Stimulated activated naive CD8-positive, alpha-beta T cell treated with anti-CD3 and anti-CD28 coated beads, Interleukin-15, Interleukin-2, amounts not matched to agents 100 ng/mL and 50 ng/mL, for 24 hours (primary cell): ENCODE data around the gene TAAR8.
"Not testable (repeated sequence)": the region's sequence is repeated elsewhere in the genome, so short reads cannot be mapped to it uniquely, and the experiment has no call there.

Source experiments
- H3K27ac Mint-ChIP-seq: one replicate; pipeline ENCODE4 v1.8.0; 2021; ENCODE audit warnings: mild to moderate bottlenecking, mixed read lengths
- H3K27me3 Mint-ChIP-seq: one replicate; pipeline ENCODE4 v1.8.0; 2021; ENCODE audit warnings: mixed read lengths
- H3K36me3 Mint-ChIP-seq: one replicate; pipeline ENCODE4 v1.8.0; 2021; ENCODE audit warnings: low read depth, mixed read lengths
- H3K4me1 Mint-ChIP-seq: one replicate; pipeline ENCODE4 v1.8.0; 2021; ENCODE audit warnings: low read depth, mixed read lengths
- H3K4me3 Mint-ChIP-seq: one replicate; pipeline ENCODE4 v1.8.0; 2021; ENCODE audit warnings: mild to moderate bottlenecking, mixed read lengths
- H3K9me3 Mint-ChIP-seq: one replicate; pipeline ENCODE4 v1.8.0; 2021; ENCODE audit warnings: mixed read lengths

Gene TAAR8

DNA sequence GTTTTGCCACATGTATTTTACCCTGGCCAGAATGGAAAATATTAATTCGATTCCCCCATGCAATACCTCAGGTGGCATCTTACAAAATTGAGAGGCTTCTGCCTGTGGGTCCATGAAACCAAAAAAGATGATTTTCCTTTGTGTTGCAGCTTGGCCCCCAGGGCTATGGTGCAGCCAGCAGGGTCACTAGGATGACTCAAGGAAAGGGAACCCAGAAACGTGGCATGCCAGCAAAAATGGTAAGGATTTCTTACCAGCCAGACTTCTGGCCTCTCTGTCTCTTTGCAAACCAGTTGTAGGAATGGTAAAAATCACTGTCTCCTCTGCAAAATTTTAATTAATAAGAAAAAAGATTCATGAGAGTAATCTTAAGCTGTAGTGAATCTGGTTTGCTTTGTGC, 26.0 kb upstream of the TAAR8 start:
- Mint-ChIP-seq H3K4me3 (no peak overlapping the region), H3K27ac (no peak overlapping the region), H3K36me3 (no peaks in the 10 kb centered on the region), H3K4me1 (no peaks in the 10 kb centered on the region), H3K27me3 (peaks cover 31% of the 10 kb centered on the region), H3K9me3 (no peaks in the 10 kb centered on the region)

DNA sequence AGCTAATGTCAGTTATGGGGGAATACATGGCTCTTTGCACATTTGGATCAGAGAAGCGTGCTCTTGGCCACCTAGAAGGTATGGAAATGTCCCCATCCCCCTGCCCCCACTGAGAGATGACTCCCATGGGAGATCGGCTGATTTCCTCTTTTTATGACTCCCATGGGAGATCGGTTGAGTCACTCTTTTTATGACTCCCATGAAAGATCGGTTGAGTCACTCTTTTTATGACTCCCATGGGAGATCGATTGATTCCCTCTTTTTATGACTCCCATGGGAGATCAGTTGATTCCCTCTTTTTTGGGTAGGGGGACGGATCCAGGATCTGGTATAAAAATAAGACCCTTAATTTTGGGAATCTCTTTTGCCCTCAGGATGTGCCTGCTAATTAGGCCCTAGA, 24.7 kb upstream of the TAAR8 start:
- Mint-ChIP-seq H3K36me3 (no peaks in the 10 kb centered on the region), H3K27ac (no peak overlapping the region), H3K4me1 (no peaks in the 10 kb centered on the region), H3K4me3 (no peak overlapping the region), H3K27me3 (peaks cover 29% of the 10 kb centered on the region), H3K9me3 (no peaks in the 10 kb centered on the region)

DNA sequence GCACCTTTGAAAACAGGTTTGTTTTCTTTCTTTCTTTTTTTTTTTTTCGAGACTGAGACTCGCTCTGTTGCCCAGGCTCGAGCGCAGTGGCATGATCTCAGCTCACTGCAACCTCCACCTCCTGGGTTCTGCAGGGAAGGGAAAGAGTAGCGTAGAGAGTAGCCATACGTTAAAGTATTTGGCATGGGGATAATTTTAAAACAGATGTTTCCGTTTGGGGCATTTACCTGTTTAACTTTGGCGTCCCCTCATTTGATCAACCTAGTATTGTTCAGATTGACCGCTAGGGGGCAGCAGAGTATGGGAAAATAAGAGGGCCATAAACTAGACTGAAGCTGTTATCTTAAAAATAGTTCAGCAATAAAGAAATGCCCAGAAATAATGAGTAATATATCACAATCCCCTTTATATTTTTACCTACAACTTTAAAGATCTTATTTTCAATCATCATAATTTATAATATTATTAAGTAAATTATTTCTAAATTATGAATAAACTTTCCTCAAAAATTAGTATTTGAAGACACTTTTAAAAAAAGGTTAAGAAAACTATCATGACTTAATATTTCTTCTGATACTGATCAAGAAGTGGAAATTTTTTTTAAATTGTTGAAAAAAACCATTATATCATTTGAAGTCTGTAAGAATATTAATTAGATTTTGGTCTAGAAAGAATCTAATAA, 22.0 kb upstream of the TAAR8 start:
- Mint-ChIP-seq H3K4me3 (peak overlapping the region; percentile 35), H3K36me3 (no peaks in the 10 kb centered on the region), H3K9me3 (no peaks in the 10 kb centered on the region), H3K4me1 (no peaks in the 10 kb centered on the region), H3K27ac (no peak overlapping the region), H3K27me3 (peaks cover 7% of the 10 kb centered on the region)

DNA sequence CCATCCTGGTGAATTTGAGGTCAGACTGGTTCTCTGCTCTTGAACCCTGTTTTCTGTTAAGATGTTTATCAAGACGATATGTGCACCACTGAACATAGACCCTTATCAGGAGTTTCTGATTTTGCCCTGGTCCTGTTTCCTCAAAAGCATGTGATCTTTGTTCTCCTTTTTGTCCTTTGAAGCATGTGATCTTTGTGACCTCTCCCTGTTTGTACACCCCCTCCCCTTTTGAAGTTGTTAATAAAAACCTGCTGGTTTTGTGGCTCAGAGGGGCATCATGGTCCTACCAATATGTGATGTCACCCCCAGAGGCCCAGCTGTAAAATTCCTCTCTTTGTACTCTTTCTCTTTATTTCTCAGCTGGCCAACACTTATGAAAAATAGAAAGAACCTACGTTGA, 17.9 kb upstream of the TAAR8 start:
- not testable (repeated sequence) for H3K27ac Mint-ChIP-seq, H3K4me1 Mint-ChIP-seq, H3K9me3 Mint-ChIP-seq, H3K36me3 Mint-ChIP-seq, H3K4me3 Mint-ChIP-seq
- peaks cover 16% of the 10 kb centered on the region for H3K27me3 Mint-ChIP-seq

DNA sequence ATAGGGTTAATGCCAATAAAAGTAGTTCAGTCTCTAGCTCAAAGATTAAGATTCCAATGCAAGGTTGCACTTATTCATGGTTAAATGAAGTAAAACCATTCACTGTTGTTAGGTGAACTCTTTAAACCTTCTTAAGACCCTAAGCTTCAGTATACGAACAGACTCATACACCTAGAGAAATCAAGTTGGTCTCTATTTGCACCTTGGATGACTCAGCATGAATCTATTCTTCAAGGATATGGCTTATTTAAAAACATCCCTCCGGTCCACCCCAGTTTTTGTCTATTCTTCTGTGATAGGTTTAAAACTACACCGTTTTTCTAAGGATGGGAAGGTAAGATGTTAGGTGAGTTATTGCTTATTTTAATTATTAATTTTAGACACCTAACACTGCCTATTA, 15.3 kb upstream of the TAAR8 start:
- H3K4me1 Mint-ChIP-seq = no peaks in the 10 kb centered on the region
- no peaks in the 10 kb centered on the region for H3K9me3 Mint-ChIP-seq
- peaks cover 28% of the 10 kb centered on the region for H3K27me3 Mint-ChIP-seq
- H3K4me3 Mint-ChIP-seq = no peak overlapping the region
- no peak overlapping the region for H3K27ac Mint-ChIP-seq
- H3K36me3 Mint-ChIP-seq = no peaks in the 10 kb centered on the region

DNA sequence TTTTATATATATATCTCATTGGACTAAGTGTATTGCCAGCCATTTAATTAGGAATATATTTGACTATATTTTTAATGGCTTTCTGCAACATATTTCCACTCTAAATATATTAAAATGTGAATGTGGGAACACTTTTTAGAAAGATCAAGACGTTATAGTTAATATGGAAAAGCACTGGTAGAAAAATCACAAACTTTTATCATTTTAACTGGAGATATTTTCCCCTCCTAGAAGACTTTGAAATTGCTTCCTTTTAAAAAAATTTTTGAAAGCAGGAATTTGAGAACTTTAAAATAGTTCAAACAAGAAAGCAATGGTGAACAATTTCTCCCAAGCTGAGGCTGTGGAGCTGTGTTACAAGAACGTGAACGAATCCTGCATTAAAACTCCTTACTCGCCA, 14.5 kb upstream of the TAAR8 start, which contains the start of gene TAAR9:
TAAR9 (plus strand) TSS at position 301 of the 400 bp plus-strand sequence; CDS start at position 314, 13 bp downstream.
- no peak within 1 kb of the TSS for H3K27ac Mint-ChIP-seq
- H3K9me3 Mint-ChIP-seq = no peaks in the 10 kb centered on the region
- H3K36me3 Mint-ChIP-seq = no peaks in the 10 kb centered on the region
- H3K4me1 Mint-ChIP-seq = no peaks in the 10 kb centered on the region
- no peak within 1 kb of the TSS for H3K4me3 Mint-ChIP-seq
- H3K27me3 Mint-ChIP-seq = peaks cover 28% of the 10 kb centered on the region

DNA sequence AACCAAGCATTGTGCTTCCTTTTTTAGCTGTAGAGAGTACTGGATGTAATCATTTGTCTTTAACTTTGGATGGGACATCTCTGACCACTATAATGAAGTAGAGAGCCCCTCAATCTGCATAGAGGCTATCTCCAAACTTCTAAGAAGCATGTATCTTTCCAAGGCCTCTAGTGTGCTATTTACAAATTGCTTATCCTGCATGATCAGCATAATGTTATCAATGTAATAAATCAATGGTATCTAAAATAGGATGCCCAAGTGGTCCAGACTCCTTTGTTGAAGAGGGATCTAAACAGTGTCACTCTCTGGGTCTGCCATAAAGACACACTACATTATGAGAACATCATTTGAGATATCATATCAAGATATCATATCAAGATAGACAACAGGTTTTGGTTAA, 7.6 kb upstream of the TAAR8 start:
- Mint-ChIP-seq H3K36me3 (no peaks in the 10 kb centered on the region), H3K27ac (no peak overlapping the region), H3K9me3 (no peaks in the 10 kb centered on the region), H3K4me1 (no peaks in the 10 kb centered on the region), H3K4me3 (no peak overlapping the region), H3K27me3 (peaks cover 37% of the 10 kb centered on the region)

DNA sequence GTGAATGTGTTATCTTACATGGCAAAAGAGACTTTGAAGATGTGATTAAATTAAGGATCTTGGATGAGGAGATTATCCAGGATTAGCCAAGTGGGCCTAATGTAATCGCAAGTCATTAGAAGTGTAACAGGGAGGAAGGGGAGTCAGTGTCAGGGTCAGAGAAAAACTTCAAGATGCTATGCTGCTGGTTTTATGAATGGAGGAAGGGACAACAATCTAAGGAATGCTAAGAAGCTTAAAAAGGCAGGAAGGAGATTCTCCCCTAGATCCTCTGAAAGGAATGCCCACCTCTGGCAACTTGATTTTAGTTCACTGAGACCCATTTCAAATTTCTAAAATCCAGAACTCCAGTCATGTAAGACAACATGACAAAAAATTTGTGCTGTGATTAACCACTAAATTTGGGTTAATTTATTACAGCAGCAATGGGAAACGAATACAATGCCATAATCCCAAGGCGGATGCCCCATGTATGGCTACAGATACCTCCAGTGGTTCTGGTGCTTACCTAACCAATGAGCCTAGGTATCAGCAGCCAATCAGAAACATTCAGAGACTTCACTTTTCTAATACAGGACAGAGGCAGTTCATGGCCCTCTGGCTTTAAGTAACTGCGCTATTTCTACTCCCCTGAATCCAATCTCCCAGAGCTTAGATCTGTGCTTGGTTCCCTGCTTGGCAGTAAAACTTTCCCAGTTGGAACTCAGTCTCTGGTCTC, 3.6 kb upstream of the TAAR8 start:
- Mint-ChIP-seq H3K9me3 (no peaks in the 10 kb centered on the region), H3K4me1 (no peaks in the 10 kb centered on the region), H3K4me3 (no peak overlapping the region), H3K36me3 (no peaks in the 10 kb centered on the region), H3K27ac (no peak overlapping the region), H3K27me3 (peaks cover 31% of the 10 kb centered on the region)

DNA sequence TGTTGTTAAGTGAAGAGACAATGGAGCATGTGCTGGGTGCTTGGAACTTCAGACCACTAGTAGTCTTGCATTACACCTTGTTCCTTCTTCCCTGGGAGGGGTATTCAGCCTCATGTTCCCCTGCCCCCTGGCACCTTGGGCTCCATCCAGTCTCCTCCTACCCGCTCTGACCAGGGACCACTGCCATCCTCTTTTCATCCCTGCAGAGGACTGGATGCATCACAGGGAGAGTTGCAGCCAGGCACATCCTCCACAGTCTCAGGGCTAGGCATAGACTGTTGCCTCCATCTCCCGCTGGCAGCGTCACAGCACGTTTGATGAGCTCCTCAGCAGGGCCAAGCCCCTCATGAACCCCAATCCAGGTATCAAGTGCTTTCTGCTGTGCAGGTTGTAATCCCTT, 1.3 kb upstream of the TAAR8 start:
- H3K27me3 Mint-ChIP-seq = peaks cover 26% of the 10 kb centered on the region
- H3K9me3 Mint-ChIP-seq = no peaks in the 10 kb centered on the region
- no peak overlapping the region for H3K27ac Mint-ChIP-seq
- no peaks in the 10 kb centered on the region for H3K36me3 Mint-ChIP-seq
- no peaks in the 10 kb centered on the region for H3K4me1 Mint-ChIP-seq
- H3K4me3 Mint-ChIP-seq = no peak overlapping the region

DNA sequence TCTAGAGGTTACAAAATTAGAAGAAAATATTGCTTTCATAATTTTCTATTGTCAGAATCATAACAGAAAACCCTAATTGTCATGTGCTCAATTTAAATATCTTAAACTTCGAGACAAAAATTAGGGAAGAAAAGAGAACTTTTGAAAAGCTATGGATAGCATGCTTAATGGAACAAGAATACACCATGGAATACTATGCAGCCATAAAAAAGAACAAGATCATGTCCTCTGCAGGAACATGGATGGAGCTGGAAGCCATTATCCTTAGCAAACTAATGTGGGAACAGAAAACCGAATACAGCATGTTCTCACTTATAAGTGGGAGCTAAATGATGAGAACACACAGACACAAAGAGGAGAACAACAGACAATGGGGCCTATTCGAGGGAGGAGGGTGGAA, 7.6 kb downstream of the TAAR8 start:
- not testable (repeated sequence) for H3K36me3 Mint-ChIP-seq, H3K27ac Mint-ChIP-seq, H3K9me3 Mint-ChIP-seq, H3K4me3 Mint-ChIP-seq, H3K4me1 Mint-ChIP-seq
- peaks cover 50% of the 10 kb centered on the region for H3K27me3 Mint-ChIP-seq

DNA sequence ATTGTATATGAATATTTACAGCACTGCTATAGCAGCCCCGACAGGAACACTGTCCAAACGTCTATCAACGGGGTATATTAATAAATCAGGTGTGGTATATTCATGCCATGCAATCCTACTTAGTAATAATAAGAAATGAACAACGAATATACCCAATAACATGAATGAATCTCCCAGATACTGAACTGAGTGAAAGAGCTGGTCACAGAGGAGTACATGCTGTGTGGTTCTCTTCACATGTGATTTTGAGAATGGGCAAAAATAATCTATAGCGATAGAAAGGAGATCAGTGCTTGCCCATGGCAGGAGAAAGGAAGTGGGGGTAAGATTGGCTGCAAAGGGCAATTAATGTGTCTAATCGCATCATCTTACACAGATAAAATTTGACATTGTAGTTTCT, 13.9 kb downstream of the TAAR8 start:
- Mint-ChIP-seq H3K27ac (no peak overlapping the region), H3K4me1 (no peaks in the 10 kb centered on the region), H3K36me3 (no peaks in the 10 kb centered on the region), H3K4me3 (no peak overlapping the region), H3K9me3 (no peaks in the 10 kb centered on the region), H3K27me3 (peaks cover 42% of the 10 kb centered on the region)

DNA sequence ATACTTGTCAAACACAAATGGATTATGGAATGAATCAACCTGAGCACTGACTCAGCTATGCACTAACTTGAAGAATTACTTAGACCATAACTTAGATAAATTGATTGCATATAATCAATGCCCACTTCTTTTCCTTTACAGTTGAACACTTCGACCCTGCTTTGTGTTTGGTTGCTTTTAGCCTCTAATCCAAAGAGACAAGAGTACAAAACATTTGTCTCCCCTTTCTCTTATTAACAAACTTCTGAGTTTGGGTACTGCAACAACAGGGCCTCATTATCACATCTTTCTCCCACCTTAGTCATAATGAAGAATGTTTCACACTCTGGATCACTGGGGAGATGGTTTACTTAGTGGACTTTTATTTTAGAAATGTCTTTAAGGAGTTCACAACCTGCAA, 15.1 kb downstream of the TAAR8 start:
- no peaks in the 10 kb centered on the region for H3K36me3 Mint-ChIP-seq
- H3K27ac Mint-ChIP-seq = no peak overlapping the region
- no peaks in the 10 kb centered on the region for H3K9me3 Mint-ChIP-seq
- H3K4me1 Mint-ChIP-seq = no peaks in the 10 kb centered on the region
- H3K4me3 Mint-ChIP-seq = no peak overlapping the region
- peaks cover 40% of the 10 kb centered on the region for H3K27me3 Mint-ChIP-seq

DNA sequence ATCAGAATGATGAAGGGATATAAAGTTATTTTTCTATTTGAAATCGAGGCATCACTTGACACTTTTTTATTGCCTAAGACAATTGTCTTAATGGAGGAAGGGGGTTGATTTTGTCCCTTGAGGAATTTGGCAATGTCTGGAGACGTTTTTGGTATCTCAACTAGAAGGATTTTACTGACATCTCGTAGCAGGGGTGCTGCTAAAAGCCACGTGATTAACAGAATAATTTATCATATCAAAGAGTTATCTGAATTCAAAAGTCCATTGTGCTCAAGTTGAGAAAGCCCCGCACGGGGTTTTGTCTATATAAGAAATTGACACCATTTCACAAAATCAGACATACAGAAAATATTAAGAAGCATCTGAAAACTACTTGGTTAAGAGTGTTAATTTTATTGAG, 16.1 kb downstream of the TAAR8 start:
- no peaks in the 10 kb centered on the region for H3K9me3 Mint-ChIP-seq

DNA sequence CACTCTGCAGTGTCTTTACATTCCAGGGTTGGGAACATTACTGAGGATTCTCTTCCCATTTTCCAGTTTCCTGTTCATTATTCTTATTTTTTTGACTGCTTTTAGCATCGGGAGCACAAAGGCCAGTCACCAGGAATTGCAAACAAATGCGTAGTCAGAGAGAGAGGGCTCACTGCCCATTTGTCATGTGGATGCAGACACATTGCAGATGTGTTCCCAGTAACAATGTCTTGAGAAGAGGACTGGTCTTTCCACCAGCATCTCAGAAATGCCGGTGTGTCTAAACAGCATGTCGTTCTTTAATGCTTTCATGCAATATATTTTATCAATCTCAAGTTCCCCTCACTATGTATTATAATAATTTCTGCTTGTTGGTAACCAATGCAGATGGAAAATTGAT, 16.7 kb downstream of the TAAR8 start:
- Mint-ChIP-seq H3K27me3 (peaks cover 39% of the 10 kb centered on the region), H3K9me3 (no peaks in the 10 kb centered on the region), H3K36me3 (no peaks in the 10 kb centered on the region)

More for the DNA sequence above, 16.1 kb downstream of the TAAR8 start:
- H3K27me3 Mint-ChIP-seq = peaks cover 38% of the 10 kb centered on the region
- no peak overlapping the region for H3K27ac Mint-ChIP-seq
- H3K4me3 Mint-ChIP-seq = no peak overlapping the region
- no peaks in the 10 kb centered on the region for H3K4me1 Mint-ChIP-seq
- H3K36me3 Mint-ChIP-seq = no peaks in the 10 kb centered on the region

DNA sequence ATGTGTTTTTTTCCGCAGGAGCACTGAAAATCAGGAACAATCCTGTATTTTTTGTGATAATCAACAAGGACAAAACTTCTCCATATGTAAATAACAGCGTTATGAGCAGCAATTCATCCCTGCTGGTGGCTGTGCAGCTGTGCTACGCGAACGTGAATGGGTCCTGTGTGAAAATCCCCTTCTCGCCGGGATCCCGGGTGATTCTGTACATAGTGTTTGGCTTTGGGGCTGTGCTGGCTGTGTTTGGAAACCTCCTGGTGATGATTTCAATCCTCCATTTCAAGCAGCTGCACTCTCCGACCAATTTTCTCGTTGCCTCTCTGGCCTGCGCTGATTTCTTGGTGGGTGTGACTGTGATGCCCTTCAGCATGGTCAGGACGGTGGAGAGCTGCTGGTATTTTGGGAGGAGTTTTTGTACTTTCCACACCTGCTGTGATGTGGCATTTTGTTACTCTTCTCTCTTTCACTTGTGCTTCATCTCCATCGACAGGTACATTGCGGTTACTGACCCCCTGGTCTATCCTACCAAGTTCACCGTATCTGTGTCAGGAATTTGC, 17.8 kb downstream of the TAAR8 start, which contains the start of gene TAAR6:
TAAR6 (plus strand) TSS at position 102 of the 557 bp plus-strand sequence; CDS start at position 102, 0 bp downstream.
- Mint-ChIP-seq H3K4me3 (no peak within 1 kb of the TSS), H3K4me1 (no peaks in the 10 kb centered on the region), H3K27ac (no peak within 1 kb of the TSS), H3K36me3 (no peaks in the 10 kb centered on the region), H3K27me3 (peaks cover 38% of the 10 kb centered on the region), H3K9me3 (no peaks in the 10 kb centered on the region)

More for the DNA sequence above, 16.7 kb downstream of the TAAR8 start:
- Mint-ChIP-seq H3K4me3 (no peak overlapping the region), H3K27ac (no peak overlapping the region), H3K4me1 (no peaks in the 10 kb centered on the region)
